ENCODE results near the gene MBD1.

GRCh38 chr18:50299626-50300388, 18.5 kb upstream of the MBD1 start:
- TF ChIP-seq EZH2 (IDR thresholded peaks at IDR 0.05; ENCODE audit: low read depth) = no peak
- TF ChIP-seq CTCF (conservative IDR thresholded peaks at IDR 0.05) = no peak
